Femur (tissue), 1 donor: Measurements from ENCODE around the gene DGCR6L.
A peak's percentile ranks its signal among the peaks of the same experiment; 100 is the strongest.
"Not testable (repeated sequence)": the region's sequence is repeated elsewhere in the genome, so short reads cannot be mapped to it uniquely, and the experiment has no call there.

Experiments used
- DNase-seq: peaks from one replicate; pipeline ENCODE4 v3.0.0-alpha.2; 2017

DGCR6L gene

GRCh38 chr22:20290045-20290392 is 29.8 kb downstream of the DGCR6L start:
- DNase-seq, result no peak

- DNase-seq, result not testable (repeated sequence)
Observed at GRCh38 chr22:20289182-20290044, 30.4 kb downstream of the DGCR6L start.

- DNase-seq, result not testable (repeated sequence)
Observed at GRCh38 chr22:20286784-20287423, 33.0 kb downstream of the DGCR6L start.

GRCh38 chr22:20286312-20286660 is 33.6 kb downstream of the DGCR6L start:
- DNase-seq, result not testable (repeated sequence)

- DNase-seq, result peak; percentile 89
Observed at GRCh38 chr22:20285473-20286311, 34.2 kb downstream of the DGCR6L start.

GRCh38 chr22:20284471-20285086 is 35.3 kb downstream of the DGCR6L start:
- DNase-seq, result no peak

- DNase-seq, result no peak
Observed at GRCh38 chr22:20283674-20284066, 36.2 kb downstream of the DGCR6L start.

GRCh38 chr22:20282901-20283673 is 36.8 kb downstream of the DGCR6L start:
- no peak for DNase-seq

- DNase-seq, result no peak
Observed at GRCh38 chr22:20281891-20282290, 38.0 kb downstream of the DGCR6L start.

GRCh38 chr22:20281473-20281872 is 38.4 kb downstream of the DGCR6L start:
- not testable (repeated sequence) for DNase-seq

- no peak for DNase-seq
Observed at GRCh38 chr22:20280866-20281265, 39.0 kb downstream of the DGCR6L start.

GRCh38 chr22:20280163-20280562 is 39.7 kb downstream of the DGCR6L start:
- DNase-seq, result not testable (repeated sequence)

- no peak for DNase-seq
Observed at GRCh38 chr22:20279662-20280134, 40.2 kb downstream of the DGCR6L start.

- not testable (repeated sequence) for DNase-seq
Observed at GRCh38 chr22:20278726-20279490, 41.0 kb downstream of the DGCR6L start.

GRCh38 chr22:20277936-20278635 is 41.8 kb downstream of the DGCR6L start:
- not testable (repeated sequence) for DNase-seq

- DNase-seq, result no peak
Observed at GRCh38 chr22:20276468-20276867, 43.4 kb downstream of the DGCR6L start.

- no peak for DNase-seq
Observed at GRCh38 chr22:20275836-20276235, 44.0 kb downstream of the DGCR6L start.

GRCh38 chr22:20275325-20275724 is 44.5 kb downstream of the DGCR6L start:
- not testable (repeated sequence) for DNase-seq

GRCh38 chr22:20274374-20274773 is 45.5 kb downstream of the DGCR6L start:
- DNase-seq, result not testable (repeated sequence)

- peak; percentile 63 for DNase-seq
Observed at GRCh38 chr22:20273758-20274181, 46.1 kb downstream of the DGCR6L start.
